Chondrocyte (in vitro differentiated cells): ENCODE results near the gene WDFY3. TPM values are rescaled to one million over a fixed set of nuclear protein-coding genes. Genes with fewer than 3 reads are reported as not detected.
"Not testable (repeated sequence)": the region's sequence is repeated elsewhere in the genome, so short reads cannot be mapped to it uniquely, and the experiment has no call there.

Experiments used
- DNase-seq: peaks from one replicate; pipeline ENCODE4 v3.0.0; 2021; ENCODE audit warnings: mixed read lengths, low spot score
- H3K27ac Mint-ChIP-seq: one replicate; pipeline ENCODE4 v1.8.0; 2021; ENCODE audit warnings: mild to moderate bottlenecking, moderate library complexity, mixed read lengths; ENCODE audit not compliant: unreplicated experiment
- H3K27me3 Mint-ChIP-seq: 2 replicates; pipeline ENCODE4 v1.8.0; 2021; ENCODE audit warnings: low read depth, mixed read lengths
- H3K36me3 Mint-ChIP-seq: 2 replicates; pipeline ENCODE4 v1.8.0; 2021; ENCODE audit warnings: low read depth, mixed read lengths
- H3K4me1 Mint-ChIP-seq: 2 replicates; pipeline ENCODE4 v1.8.0; 2021; ENCODE audit warnings: low read depth, mild to moderate bottlenecking, mixed read lengths
- H3K4me3 Mint-ChIP-seq: one replicate; pipeline ENCODE4 v1.8.0; 2021; ENCODE audit warnings: mild to moderate bottlenecking, moderate library complexity, mixed read lengths; ENCODE audit not compliant: unreplicated experiment
- H3K9me3 Mint-ChIP-seq: 2 replicates; pipeline ENCODE4 v1.8.0; 2021; ENCODE audit warnings: low read depth, mixed read lengths
- CTCF ChIP-seq: fragments of 200-600 bp; sonication (generic); IDR thresholded peaks from 2 replicates; pipeline ENCODE4 v1.5.0; 2021; ENCODE audit warnings: antibody characterized with exemption, mild to moderate bottlenecking, moderate library complexity
- total RNA-seq: library from RNA; stranded (reverse); gene quantifications from 3 replicates; pipeline ENCODE4 v1.2.1, GENCODE V29; 2021

WDFY3 gene
- total RNA-seq, 1 donor from 2014 or later, result 61.9 TPM

GRCh38 chr4:84672177-84672576, 294.3 kb downstream of the WDFY3 start:
- H3K4me1 Mint-ChIP-seq, result peaks cover 14% of the 10 kb centered on the region
- peaks cover 22% of the 10 kb centered on the region for H3K36me3 Mint-ChIP-seq
- DNase-seq, result no peak
- no peak overlapping the region for H3K4me3 Mint-ChIP-seq
- no peak for TF ChIP-seq CTCF
- no peaks in the 10 kb centered on the region for H3K27me3 Mint-ChIP-seq
- H3K9me3 Mint-ChIP-seq, result no peaks in the 10 kb centered on the region
- H3K27ac Mint-ChIP-seq, result no peak overlapping the region

- DNase-seq, result no peak
- Mint-ChIP-seq H3K9me3 (peaks cover 6% of the 10 kb centered on the region), H3K36me3 (peaks cover 26% of the 10 kb centered on the region), H3K4me3 (no peak overlapping the region), H3K4me1 (peaks cover 14% of the 10 kb centered on the region), H3K27ac (no peak overlapping the region), H3K27me3 (no peaks in the 10 kb centered on the region)
- no peak for TF ChIP-seq CTCF
Measured at GRCh38 chr4:84669201-84669600, 297.3 kb downstream of the WDFY3 start.

GRCh38 chr4:84666439-84666838, 300.1 kb downstream of the WDFY3 start:
- Mint-ChIP-seq H3K4me1 (no peaks in the 10 kb centered on the region), H3K36me3 (peaks cover 18% of the 10 kb centered on the region), H3K9me3 (peaks cover 6% of the 10 kb centered on the region), H3K27me3 (no peaks in the 10 kb centered on the region), H3K4me3 (no peak overlapping the region), H3K27ac (no peak overlapping the region)
- DNase-seq, result no peak
- no peak for TF ChIP-seq CTCF

- H3K36me3 Mint-ChIP-seq, result peaks cover 23% of the 10 kb centered on the region
- not testable (repeated sequence) for H3K27me3 Mint-ChIP-seq, H3K9me3 Mint-ChIP-seq, H3K4me1 Mint-ChIP-seq, H3K27ac Mint-ChIP-seq, H3K4me3 Mint-ChIP-seq
- DNase-seq, result peak; percentile 58
Measured at GRCh38 chr4:84664767-84665166, 301.7 kb downstream of the WDFY3 start.

GRCh38 chr4:84661191-84661939, 305.1 kb downstream of the WDFY3 start:
- no peak for TF ChIP-seq CTCF
- Mint-ChIP-seq H3K9me3 (peaks cover 6% of the 10 kb centered on the region), H3K4me3 (no peak overlapping the region), H3K36me3 (peaks cover 16% of the 10 kb centered on the region), H3K4me1 (no peaks in the 10 kb centered on the region), H3K27ac (no peak overlapping the region), H3K27me3 (no peaks in the 10 kb centered on the region)
- no peak for DNase-seq

- no peak for TF ChIP-seq CTCF
- H3K27me3 Mint-ChIP-seq, result no peaks in the 10 kb centered on the region
Measured at GRCh38 chr4:84660606-84661005, 305.9 kb downstream of the WDFY3 start.

More at GRCh38 chr4:84660606-84661005, 305.9 kb downstream of the WDFY3 start:
- Mint-ChIP-seq H3K36me3 (peaks cover 9% of the 10 kb centered on the region), H3K9me3 (peaks cover 6% of the 10 kb centered on the region), H3K4me1 (no peaks in the 10 kb centered on the region), H3K4me3 (no peak overlapping the region), H3K27ac (no peak overlapping the region)
- no peak for DNase-seq
